Kidney (tissue), 14 donors: Measurements from ENCODE around the gene STYXL1. TPM values are rescaled to one million over a fixed set of nuclear protein-coding genes. Genes with fewer than 3 reads are reported as not detected.

Source experiments
- DNase-seq, 5 donors: peaks; one replicate each; pipeline ENCODE4 v3.0.0-alpha.2; 2013 to 2020
- FAIRE-seq: peaks from 2 replicates; lab custom pipeline; 2012; peaks lifted over from hg19 to GRCh38; lab: Jason Lieb, UNC
- H3K27ac ChIP-seq, 2 donors: one replicate each; pipeline ENCODE4 v1.7.0; 2013; ENCODE audit warnings: low read depth in 2 of 2, low read length in 2 of 2, inconsistent platforms in 1 of 2
- H3K27me3 ChIP-seq: one replicate; pipeline ENCODE4 v1.7.1; 2013; ENCODE audit warnings: low read length, inconsistent platforms; ENCODE audit not compliant: control insufficient read depth, insufficient read depth
- H3K36me3 ChIP-seq, 3 donors: one replicate each; pipeline versions ENCODE4 v1.7.0 to v1.7.1; 2013; ENCODE audit warnings: low read length in 3 of 3, control low read depth in 1 of 3, inconsistent platforms in 1 of 3; ENCODE audit not compliant: insufficient read depth in 3 of 3, control insufficient read depth in 2 of 3
- H3K4me1 ChIP-seq, 3 donors: one replicate each; pipeline versions ENCODE4 v1.7.0 to v1.7.1; 2013; ENCODE audit warnings: low read length in 3 of 3, inconsistent platforms in 1 of 3, low read depth in 1 of 3; ENCODE audit not compliant: control insufficient read depth in 2 of 3, insufficient read depth in 2 of 3
- H3K4me3 ChIP-seq, 3 donors: one replicate each; pipeline versions ENCODE4 v1.7.0 to v1.8.1; 2013; ENCODE audit warnings: low read length in 3 of 3, control low read depth in 1 of 3, inconsistent platforms in 1 of 3
- H3K9ac ChIP-seq, 3 donors: one replicate each; pipeline versions ENCODE4 v1.7.0 to v1.7.1; 2013; ENCODE audit warnings: low read length in 3 of 3, control low read depth in 1 of 3, inconsistent platforms in 1 of 3
- H3K9me3 ChIP-seq, 3 donors: one replicate each; pipeline versions ENCODE4 v1.7.0 to v1.7.1; 2013; ENCODE audit warnings: low read length in 3 of 3, control low read depth in 1 of 3, inconsistent platforms in 1 of 3; ENCODE audit not compliant: control insufficient read depth in 2 of 3, insufficient read depth in 1 of 3
- CTCF ChIP-seq: IDR thresholded peaks from 3 replicates; pipeline ENCODE4 v1.5.1; 2012; ENCODE audit warnings: mild to moderate bottlenecking, moderate library complexity, borderline replicate concordance; ENCODE audit not compliant: insufficient read depth; ENCODE audit errors: extremely low read depth
- intact Hi-C: fragments of 100-400 bp; cut with DNase I; formaldehyde crosslinking; loops from one replicate; pipeline ENCODE4 v1.11.1; 2022
- polyA plus RNA-seq: library from polyadenylated mRNA; stranded (reverse); fragments of 350-450 nt; fragmentation: Illumina TruSeq; extraction: RNeasy Lipid Tissue Mini Kit (QIAGEN cat#74804); gene quantifications from one replicate; pipeline ENCODE4 v1.2.3, GENCODE V29; 2014; ENCODE audit warnings: low read depth, low replicate concordance; ENCODE audit not compliant: insufficient read depth
- total RNA-seq: library from RNA; stranded (reverse); fragmentation: NEBNext Ultra II Directional; extraction: Animal tissue kit (Norgen Biotek cat#: 25700); gene quantifications from one replicate; pipeline ENCODE4 v1.2.1, GENCODE V29; 2021
- donor health status: control.
- donor health status: control.
- donor health status: control.
- donor health status: control.
- donor health status: control.
- donor health status: DM: yes; HTN: yes; CAD: no.
- donor health status: Normal renal cell carcinoma (clear cell type).

Gene STYXL1
- total and polyA plus RNA-seq, 2 donors from 2014 or later, result 29.9 to 55.5 TPM

- intact Hi-C loops, result no loop called here
- DNase-seq, result peak in 4 of 5 donors; percentile 34 to 78 (median 49)
- H3K4me3 ChIP-seq, result no peak overlapping the region
Observed at GRCh38 chr7:75989500-75990388, 58.1 kb downstream of the STYXL1 start.

GRCh38 chr7:75988568-75989499, 59.0 kb downstream of the STYXL1 start:
- H3K9me3 ChIP-seq, result no peaks in the 10 kb centered on the region
- no peaks in the 10 kb centered on the region for H3K27me3 ChIP-seq
- no peak overlapping the region for H3K4me3 ChIP-seq
- DNase-seq, result peak; percentile 38 to 83 (median 55)
- H3K9ac ChIP-seq, result peak overlapping the region in 1 of 3 donors; percentile 12
- no peak for TF ChIP-seq CTCF
- H3K27ac ChIP-seq, result peak overlapping the region; percentile 1 to 67
- intact Hi-C loops, result no loop called here
- H3K4me1 ChIP-seq, result peaks cover 0 to 18% (median 8%) of the 10 kb centered on the region in 3 donors
- no peak for FAIRE-seq
- peaks cover 0 to 8% (median 8%) of the 10 kb centered on the region in 3 donors for H3K36me3 ChIP-seq

More at GRCh38 chr7:75989500-75990388, 58.1 kb downstream of the STYXL1 start:
- H3K27ac ChIP-seq, result peak overlapping the region; percentile 1 to 67
- H3K9ac ChIP-seq, result peak overlapping the region in 1 of 3 donors; percentile 55
- peaks cover 0 to 19% (median 8%) of the 10 kb centered on the region in 3 donors for H3K4me1 ChIP-seq
- H3K9me3 ChIP-seq, result no peaks in the 10 kb centered on the region
- FAIRE-seq, result no peak
- peaks cover 0 to 8% (median 5%) of the 10 kb centered on the region in 3 donors for H3K36me3 ChIP-seq
- TF ChIP-seq CTCF, result no peak
- no peaks in the 10 kb centered on the region for H3K27me3 ChIP-seq

- no peak for TF ChIP-seq CTCF
- DNase-seq, result peak in 2 of 5 donors; percentile 47 to 74
- H3K27ac ChIP-seq, result no peak overlapping the region
Observed at GRCh38 chr7:75987805-75988567, 59.8 kb downstream of the STYXL1 start.

More at GRCh38 chr7:75987805-75988567, 59.8 kb downstream of the STYXL1 start:
- H3K27me3 ChIP-seq, result no peaks in the 10 kb centered on the region
- H3K9me3 ChIP-seq, result no peaks in the 10 kb centered on the region
- intact Hi-C loops, result no loop called here
- H3K4me1 ChIP-seq, result peaks cover 0 to 11% (median 8%) of the 10 kb centered on the region in 3 donors
- H3K9ac ChIP-seq, result no peak overlapping the region
- H3K4me3 ChIP-seq, result no peak overlapping the region
- peaks cover 0 to 11% (median 8%) of the 10 kb centered on the region in 3 donors for H3K36me3 ChIP-seq
- no peak for FAIRE-seq
